ENCODE results near the gene NUDT14. TPM values are rescaled to one million over a fixed set of nuclear protein-coding genes. Genes with fewer than 3 reads are reported as not detected.

Gene NUDT14
- total RNA-seq, 3 donors from 2014 or later: 26.9 to 46.7 (median 37.9) TPM

GRCh38 chr14:105211086-105211757 is 30.1 kb upstream of the NUDT14 start:
- H3K4me1 ChIP-seq (ENCODE audit: low read depth): peaks cover 4% of the 10 kb centered on the region
- no peak overlapping the region for H3K4me3 ChIP-seq
- H3K9me3 ChIP-seq: no peaks in the 10 kb centered on the region
- TF ChIP-seq CTCF (IDR thresholded peaks at IDR 0.05): no peak
- intact Hi-C loops (cut with DNase I, micrococcal nuclease): no loop called here
- H3K36me3 ChIP-seq (ENCODE audit: low read depth): no peaks in the 10 kb centered on the region
- ATAC-seq: no peak
- no peak for DNase-seq

DNA sequence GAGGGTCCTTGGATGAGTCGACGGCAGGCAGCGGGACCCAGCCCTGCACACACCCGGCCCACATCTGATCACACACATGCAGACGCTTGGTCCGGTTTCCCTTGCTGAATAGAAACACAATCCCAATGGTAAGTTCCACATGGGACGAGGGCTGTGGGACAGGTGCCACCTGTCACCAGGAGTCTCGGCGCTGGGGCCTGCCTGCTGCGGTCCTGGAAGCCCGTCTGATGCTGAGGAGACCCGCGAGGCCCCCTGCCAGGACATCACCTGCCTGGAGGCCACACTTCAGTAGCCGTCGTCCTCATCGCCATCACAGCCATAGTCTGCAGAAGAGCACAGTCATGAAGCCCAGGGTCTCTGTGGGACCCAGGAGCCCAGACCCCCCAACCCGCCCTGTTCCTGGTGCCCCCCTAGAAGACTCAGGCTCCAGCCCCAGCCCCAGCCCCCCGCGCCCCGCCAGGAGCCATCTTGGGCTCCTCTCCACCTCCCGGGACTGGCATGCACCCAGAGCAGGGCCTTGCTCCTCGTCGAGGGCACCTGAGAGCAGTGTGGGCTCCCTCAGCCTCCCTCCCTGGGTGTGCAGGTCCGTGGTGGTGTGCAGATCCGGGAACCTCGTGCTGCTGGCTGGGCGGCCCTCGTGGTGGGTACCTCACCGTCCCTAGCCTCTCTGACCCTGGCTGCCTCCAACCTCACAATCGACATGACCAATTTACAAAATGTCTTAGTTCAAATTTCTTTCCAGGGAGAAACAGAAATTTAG is 29.3 kb upstream of the NUDT14 start:
- H3K4me1 ChIP-seq (ENCODE audit: low read depth): peaks cover 7% of the 10 kb centered on the region
- no peak for ATAC-seq
- H3K4me3 ChIP-seq: no peak overlapping the region
- TF ChIP-seq CTCF (IDR thresholded peaks at IDR 0.05): no peak
- intact Hi-C loops (cut with DNase I, micrococcal nuclease): no loop called here
- H3K36me3 ChIP-seq (ENCODE audit: low read depth): no peaks in the 10 kb centered on the region
- DNase-seq: no peak
- H3K9me3 ChIP-seq: no peaks in the 10 kb centered on the region

- Histone ChIP-seq H3K4me1 (ENCODE audit: low read depth) (peaks cover 14% of the 10 kb centered on the region), H3K4me3 (no peak overlapping the region), H3K36me3 (ENCODE audit: low read depth) (no peaks in the 10 kb centered on the region), H3K9me3 (no peaks in the 10 kb centered on the region)
- no peak for TF ChIP-seq CTCF (IDR thresholded peaks at IDR 0.05)
- ATAC-seq (no peak), DNase-seq (no peak)
- intact Hi-C loops (cut with DNase I, micrococcal nuclease): no loop called here
These were observed 28.5 kb upstream of the NUDT14 start for GRCh38 chr14:105209646-105210045.

GRCh38 chr14:105209091-105209490 is 28.0 kb upstream of the NUDT14 start:
- no peak for DNase-seq
- H3K36me3 ChIP-seq (ENCODE audit: low read depth): no peaks in the 10 kb centered on the region
- ATAC-seq: no peak
- no peaks in the 10 kb centered on the region for H3K9me3 ChIP-seq
- no peak overlapping the region for H3K4me3 ChIP-seq
- no peak for TF ChIP-seq CTCF (IDR thresholded peaks at IDR 0.05)
- peaks cover 18% of the 10 kb centered on the region for H3K4me1 ChIP-seq (ENCODE audit: low read depth)
- intact Hi-C loops (cut with DNase I, micrococcal nuclease): no loop called here

GRCh38 chr14:105208738-105209075 is 27.6 kb upstream of the NUDT14 start:
- TF ChIP-seq CTCF (IDR thresholded peaks at IDR 0.05): no peak
- Histone ChIP-seq H3K36me3 (ENCODE audit: low read depth) (no peaks in the 10 kb centered on the region), H3K4me3 (no peak overlapping the region), H3K9me3 (no peaks in the 10 kb centered on the region), H3K4me1 (ENCODE audit: low read depth) (peaks cover 18% of the 10 kb centered on the region)
- intact Hi-C loops (cut with DNase I, micrococcal nuclease): no loop called here
- ATAC-seq: no peak
- DNase-seq: no peak
